Activated CD4-positive, CD25-positive, alpha-beta regulatory T cell (primary cell): ENCODE measurements around the gene TEX101.
"Not testable (repeated sequence)": the region's sequence is repeated elsewhere in the genome, so short reads cannot be mapped to it uniquely, and the experiment has no call there.

Source experiments
- DNase-seq, 4 experiments: peaks; one replicate each; lab custom pipeline; 2025; lab: John Stamatoyannopoulos, UW

Gene TEX101, protein sequence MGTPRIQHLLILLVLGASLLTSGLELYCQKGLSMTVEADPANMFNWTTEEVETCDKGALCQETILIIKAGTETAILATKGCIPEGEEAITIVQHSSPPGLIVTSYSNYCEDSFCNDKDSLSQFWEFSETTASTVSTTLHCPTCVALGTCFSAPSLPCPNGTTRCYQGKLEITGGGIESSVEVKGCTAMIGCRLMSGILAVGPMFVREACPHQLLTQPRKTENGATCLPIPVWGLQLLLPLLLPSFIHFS

DNA sequence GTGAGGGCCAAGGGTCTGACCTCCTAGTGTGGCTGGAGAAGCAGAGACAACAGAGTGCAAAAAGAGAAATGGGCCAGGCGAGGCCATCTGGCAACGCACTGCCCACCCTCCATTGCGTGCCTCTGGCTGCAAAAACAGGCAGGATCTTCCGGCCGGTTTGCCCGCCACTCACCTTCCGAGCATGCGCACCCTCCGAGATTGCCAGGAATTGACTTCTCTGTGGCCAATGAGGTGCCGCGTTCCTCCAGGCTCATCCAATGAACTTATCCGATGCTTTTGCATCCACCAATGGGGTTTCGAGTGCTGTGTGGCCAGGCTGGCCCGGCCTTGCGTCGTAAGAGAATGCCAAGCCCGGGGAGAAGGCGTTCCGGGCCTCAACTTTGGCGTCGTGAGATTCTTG is at the start of gene TEX101:
TSS of gene TEX101 (plus strand) at position 337 of the 400 bp plus-strand sequence. CDS start 1,030 bp downstream, outside the sequence.
- DNase-seq = no peak

DNA sequence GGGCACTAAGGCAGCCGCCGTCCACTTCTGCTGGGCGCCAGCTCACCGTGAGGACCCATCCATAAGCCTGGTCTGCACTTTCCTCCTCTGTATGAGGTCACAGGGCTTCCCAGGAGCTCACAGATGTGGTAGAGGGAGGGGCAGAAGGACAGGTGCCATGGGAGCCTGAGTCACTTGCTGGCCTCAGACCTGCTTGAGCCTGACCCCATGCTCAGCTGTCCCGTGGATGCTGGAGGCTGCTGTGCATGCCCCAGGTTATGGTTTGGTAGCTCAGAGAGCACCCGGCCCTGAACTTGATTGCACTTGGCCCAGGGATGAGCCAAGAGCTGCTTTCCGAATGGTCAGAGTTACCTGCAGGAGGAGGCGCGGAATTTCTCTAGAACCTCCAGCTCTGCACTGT is 49.0 kb upstream of the TEX101 start:
- DNase-seq = not testable (repeated sequence)

DNA sequence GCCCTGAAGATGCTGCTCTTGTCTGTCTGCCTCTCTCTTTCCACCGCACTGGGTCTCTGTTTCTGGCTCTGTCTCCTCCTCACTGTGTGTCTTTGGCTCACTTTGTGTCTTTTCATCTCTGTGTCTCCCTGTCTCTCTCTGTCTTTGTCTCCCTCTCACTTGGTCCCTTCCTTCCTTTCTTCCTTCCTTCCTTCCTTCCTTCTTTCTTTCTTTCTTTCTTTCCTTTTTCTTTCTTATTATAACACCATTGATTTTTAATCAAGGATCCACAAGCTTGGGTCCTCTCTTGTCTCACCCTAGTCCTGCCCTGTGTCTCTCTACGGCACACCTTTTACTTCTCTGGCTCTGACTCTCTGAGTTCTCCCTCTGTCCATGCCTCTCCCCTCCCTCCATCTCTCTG is 46.9 kb upstream of the TEX101 start:
- no peak for DNase-seq

DNA sequence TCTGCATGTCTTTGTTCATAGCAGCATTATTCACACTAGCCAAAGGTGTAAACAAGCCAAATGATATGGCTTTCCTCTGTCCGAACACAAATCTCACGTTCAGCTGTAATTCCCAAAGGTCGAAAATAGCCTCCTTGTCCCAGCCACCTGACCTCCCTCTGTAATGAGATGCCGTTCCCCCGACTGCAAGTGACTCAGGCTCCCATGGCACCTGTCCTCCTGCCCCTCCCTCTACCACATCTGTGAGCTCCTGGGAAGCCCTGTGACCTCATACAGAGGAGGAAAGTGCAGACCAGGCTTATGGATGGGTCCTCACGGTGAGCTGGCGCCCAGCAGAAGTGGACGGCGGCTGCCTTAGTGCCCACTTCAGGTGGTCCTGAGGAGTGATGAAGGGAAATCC is 45.8 kb upstream of the TEX101 start:
- DNase-seq = not testable (repeated sequence)

DNA sequence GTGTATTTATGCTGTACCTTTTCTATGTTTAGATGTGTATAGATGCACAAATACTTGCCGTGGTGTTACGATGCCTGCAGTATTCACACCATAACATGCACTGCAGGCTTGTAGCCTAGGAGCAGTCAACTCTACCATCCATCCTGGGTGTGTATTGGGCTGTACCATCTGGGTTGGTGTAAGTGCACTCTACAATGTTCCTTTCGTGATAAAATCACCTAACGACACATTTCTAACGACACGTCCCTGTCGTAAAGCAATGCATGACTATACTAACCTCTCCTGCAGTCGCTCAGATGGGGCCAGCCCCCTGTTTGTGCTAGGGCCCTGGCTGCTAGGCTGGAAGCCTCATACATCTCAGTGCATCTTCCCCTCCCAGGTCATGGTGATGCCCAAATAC is 42.8 kb upstream of the TEX101 start:
- no peak for DNase-seq

DNA sequence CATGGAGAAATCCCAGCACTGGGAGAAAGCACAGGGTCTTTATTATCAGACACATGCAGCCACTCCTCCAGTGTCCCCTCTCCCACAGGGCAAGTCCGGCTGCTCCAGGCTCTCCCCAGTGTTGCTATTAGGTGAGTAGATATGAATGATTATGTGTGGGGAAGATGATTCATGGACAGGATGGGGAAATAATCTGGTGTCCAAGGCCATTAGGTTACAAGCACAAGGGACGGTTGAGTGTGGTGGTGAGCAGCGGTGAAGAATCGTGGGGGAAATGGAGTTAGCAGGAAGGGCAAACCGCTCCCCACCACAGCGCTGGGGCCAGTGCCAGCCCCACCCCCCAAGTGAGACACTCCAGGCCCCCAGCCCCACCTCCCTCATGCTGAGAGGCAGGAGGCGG is 42.2 kb upstream of the TEX101 start:
- no peak for DNase-seq

DNA sequence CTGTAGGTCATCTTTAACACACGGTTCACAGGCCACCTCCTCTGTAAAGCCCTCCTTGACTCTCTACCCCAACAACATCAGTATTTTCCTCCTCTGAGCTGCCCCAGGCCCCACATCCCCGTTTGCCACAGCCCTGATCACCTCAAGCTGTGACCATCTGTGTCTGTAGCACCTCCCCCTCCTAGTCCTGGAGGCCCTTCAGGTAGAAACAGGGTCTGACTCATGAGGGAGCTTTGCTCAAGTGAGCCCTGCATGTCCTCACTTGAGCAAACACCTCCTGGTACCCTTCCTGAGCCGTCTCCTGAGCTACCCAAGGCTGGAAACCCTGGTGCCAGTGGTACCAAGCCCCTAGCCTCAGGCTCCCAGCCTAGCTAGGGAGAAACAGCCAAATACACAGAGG is 37.1 kb upstream of the TEX101 start:
- DNase-seq = not testable (repeated sequence)

DNA sequence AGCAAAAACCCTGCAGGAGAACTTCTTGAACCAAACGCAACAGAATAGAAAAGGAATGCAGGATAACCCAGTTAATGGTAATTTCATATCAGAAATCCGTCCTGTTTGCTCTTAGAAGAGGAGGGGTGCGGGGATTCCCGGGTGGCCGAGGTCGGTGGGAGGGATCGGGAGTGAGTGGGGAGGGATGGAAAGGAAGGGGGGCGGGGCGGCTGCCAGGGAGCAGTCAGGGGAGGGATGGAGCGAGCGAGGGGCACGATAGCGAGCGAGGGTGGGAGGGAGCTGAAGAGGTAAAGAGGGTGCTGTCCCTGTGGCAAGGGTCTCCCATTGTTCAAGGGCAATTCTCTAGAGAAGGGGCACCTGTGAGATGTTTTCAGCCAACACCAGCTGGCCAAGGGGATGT is 34.7 kb upstream of the TEX101 start:
- no peak for DNase-seq

DNA sequence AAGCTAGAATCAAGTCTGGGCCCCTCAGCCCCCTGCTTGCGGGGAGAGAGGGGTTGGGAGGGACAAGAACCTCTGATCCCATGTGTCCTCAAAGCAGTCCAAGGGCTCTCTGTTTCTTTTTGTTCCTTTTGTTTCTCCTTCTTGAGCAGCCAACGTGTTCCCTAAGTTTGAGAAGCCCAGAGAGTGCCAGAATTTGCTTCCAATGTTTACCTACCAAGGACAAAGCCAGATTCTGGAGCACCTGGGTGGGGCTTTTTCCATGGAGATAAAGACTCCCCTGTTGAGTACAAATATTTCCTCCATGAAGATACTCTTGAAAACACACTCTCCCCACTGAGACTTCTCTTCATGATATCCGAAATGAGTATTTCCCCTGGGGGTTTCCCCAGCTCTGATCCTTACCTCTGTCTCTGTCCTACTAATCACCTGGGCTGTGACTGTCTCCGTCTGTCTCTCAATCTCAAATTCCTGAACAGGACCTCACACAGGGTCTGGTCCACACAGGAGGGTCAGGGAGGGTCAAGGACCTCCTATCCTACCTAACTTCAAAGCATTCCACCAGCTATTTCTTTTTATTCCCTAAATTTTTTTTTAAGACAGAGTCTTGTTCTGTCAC is 33.8 kb upstream of the TEX101 start:
- DNase-seq = no peak

DNA sequence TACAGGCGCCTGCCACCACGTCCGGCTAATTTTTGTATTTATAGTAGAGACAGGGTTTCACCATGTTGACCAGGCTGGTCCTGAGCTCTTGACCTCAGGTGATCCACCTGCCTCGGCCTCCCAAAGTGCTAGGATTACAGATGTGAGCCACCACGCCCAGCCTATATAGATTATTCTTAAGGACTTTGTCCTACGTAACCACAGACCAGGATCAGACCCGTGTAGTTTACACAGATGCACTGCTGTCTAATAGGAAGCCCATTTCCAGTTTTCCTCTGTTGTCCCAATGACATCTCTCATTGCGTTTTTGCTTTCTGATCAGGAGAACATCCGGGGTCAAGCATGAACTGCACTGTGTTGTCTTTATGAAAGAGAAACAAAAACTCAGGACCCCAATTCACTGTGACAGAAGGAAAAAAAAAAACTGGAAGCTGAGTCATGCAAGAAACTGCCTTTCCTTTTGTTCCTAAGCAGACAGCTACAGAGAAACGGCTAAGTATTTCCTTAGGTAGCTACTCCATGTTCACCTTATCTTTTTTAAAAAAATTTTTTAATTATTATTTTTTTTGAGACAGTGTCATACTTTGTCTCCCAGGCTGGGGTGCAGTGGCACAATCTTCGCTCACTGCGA is 32.0 kb upstream of the TEX101 start:
- DNase-seq = not testable (repeated sequence)

DNA sequence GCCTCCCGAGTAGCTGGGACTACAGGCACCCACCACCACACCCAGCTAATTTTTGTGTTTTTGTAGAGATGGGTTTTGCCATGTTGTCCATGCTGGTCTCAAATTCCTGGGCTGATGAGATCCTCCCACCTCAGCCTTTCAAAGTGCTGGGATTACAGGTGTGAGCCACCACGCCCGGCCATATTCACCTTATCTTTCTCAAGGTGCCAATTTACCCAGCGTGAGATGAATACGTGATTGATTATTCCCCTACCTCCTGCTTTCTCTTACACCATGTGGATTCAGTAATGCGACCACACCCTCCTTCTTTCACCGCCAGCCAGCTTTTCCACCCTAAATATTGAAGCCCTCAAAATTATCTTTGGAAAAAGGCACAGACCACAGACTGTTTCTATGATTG is 31.4 kb upstream of the TEX101 start:
- not testable (repeated sequence) for DNase-seq

DNA sequence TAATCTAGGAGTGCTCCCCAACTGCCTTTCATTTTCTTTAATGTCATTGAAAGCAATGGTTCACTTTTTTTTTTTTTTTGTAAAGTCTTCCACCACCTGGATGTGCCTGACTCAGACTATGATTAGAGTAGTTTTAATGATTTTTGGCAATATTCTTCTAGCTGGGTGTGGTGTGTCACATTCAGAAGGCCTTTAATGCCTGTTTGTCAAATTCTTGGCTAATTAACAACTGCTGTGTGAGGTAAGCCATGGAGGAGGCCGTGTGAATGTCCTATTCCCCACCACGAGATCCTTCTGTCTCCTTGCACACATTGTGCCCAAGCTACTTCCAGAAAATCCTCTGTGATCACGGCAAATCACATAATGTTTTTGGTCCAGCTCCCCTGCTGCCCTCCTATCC is 30.9 kb upstream of the TEX101 start:
- DNase-seq = not testable (repeated sequence)

DNA sequence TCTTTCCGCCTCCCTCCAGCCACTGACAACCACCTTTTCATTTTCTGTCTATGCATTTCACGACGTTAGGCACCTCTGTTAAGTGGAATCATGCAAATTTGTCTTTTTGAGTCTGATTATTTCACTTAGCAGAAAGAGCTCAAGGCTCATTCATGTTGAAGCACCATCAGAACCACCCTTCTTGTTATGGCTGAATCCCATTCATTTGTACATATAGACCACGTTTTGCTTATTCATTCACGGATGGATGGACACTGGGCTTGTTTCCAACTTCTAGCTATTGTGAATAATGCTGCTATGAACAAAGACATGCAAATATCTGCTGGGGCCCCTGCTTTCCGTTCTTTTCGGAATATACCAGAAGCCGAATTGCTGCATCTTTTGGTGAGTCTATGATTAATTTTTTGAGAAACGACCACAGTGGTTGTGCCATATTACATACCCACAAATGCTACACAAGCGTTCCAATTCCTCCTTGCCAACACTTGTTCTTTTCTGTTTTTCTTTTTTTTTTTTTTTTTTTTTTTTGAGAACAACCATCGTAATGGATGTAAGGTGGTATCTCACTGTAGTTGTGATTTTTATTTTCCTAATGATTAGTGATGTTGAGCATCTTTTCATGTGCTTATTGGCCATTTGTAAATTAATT is 23.7 kb upstream of the TEX101 start:
- not testable (repeated sequence) for DNase-seq

DNA sequence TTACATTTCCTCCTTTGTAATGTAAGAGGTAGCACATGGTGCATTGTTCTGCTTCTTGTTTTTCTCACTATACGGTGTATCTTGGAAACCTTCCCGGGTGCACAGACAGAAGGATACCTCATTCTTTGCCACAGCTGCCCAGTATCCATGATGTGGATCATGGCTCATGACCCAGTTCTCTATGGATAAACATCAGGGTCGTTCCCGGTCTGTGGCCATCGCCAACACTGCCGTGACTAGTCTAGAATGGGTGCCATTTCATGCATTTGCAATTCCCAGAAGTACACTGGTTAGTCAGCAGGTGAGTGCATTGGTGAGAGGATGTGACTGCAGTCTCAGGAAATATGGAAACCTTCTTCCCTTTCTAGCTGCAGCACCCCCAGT is 23.1 kb upstream of the TEX101 start:
- DNase-seq = not testable (repeated sequence)

DNA sequence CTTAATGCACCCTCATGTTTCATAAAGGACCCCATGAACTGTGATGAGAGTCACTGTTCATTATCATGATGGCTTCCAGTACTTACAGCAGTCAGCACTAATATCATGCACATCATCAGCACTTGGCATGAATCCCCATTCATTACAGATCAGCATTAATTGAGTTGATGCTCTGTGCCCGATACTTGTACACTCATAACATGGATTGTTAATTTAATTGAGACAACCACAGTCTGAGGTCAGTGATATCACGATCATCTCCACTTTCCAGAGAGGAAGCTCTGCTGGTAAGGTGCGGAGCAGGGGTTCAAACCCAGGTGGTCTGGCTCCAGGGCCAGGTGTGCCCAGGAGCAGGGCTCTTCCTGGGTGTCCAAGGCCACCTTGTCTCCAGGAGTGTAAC is 21.2 kb upstream of the TEX101 start:
- not testable (repeated sequence) for DNase-seq

DNA sequence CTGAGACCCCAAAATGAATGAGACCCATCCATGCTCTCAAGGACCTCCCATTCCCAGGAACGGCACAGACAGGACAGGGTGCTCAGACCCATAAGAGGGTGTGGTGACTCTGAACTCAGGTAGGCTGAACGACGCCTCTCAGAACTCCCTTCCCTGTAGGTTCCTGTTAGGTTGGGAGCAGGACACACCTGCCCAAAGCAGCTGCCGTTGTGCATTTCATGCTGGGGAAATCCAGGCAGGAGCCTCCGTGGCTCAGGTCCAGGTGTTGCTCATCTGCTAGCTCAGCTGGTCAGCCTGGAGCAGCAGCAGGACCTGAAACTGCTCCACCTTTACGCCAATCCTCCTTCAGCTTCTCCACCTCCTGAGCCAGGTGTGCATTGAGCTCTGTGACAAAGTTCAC is 19.1 kb upstream of the TEX101 start:
- no peak for DNase-seq

DNA sequence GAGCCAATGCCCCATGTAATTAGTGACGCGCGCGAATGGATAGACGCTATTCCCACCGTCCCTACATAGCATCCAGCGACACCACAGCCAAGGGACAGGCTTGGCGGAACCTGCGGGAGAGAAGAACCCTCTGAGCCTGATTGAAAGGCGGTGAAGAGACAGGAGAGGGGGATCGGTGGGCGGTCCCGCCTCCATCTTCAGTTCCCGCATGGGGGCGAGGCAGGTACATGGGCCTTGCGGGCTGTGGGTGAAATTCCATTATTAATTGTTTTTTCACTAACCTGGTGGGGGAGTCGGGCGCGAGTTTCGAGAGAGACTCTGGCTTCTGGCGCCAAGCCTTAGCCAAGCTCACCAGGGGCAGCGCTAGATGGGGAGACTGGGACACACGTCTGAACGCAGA is 8.4 kb upstream of the TEX101 start:
- no peak for DNase-seq

DNA sequence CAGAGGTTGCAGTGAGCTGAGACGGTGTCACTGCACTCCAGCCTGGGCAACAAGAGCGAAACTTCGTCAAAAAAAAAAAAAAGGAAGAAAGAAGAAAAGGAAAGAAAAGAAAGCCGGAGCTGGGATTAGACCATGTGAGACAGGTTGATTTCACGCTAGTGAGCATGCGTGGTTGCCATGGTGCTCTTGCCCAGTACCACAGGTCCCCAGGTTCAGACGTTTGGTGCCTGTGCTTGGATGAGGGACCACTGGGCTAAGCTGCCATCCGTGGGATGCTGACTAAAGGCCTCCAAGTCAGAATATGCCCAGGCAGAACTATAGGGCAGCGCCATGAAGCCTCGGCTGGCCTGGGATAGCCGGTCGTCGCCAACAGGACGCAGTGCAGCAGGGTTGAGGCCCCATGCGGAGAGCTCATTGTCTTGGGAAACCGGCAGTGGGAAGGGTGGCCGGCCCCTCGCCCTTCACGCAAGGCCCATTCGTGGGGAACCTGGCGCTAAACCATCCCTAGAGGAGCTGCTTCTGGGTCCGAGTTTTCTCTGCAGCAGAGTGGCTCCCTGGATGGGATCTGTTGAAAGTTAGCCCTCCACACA is 7.2 kb upstream of the TEX101 start:
- no peak for DNase-seq

DNA sequence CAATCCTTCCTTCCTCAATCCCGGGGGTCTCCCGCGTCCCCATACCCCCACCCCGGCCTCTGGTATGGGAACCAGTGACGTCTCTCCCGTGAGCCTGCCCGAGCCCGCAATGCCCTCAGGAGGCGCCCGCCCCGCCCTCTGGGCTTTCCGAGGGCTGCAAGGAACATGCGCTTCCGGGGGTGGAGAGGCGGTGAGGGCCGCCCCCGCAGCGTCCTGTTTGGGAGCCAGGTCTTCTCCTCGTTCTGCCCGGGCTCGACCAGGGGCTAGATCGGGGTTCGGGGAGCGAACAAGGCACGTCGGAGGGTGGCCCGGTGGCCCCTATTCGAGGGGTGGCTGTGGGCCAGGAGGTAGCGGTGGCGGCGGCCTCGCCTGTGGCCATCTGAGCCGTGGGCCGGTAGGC is 6.6 kb upstream of the TEX101 start:
- DNase-seq = no peak

DNA sequence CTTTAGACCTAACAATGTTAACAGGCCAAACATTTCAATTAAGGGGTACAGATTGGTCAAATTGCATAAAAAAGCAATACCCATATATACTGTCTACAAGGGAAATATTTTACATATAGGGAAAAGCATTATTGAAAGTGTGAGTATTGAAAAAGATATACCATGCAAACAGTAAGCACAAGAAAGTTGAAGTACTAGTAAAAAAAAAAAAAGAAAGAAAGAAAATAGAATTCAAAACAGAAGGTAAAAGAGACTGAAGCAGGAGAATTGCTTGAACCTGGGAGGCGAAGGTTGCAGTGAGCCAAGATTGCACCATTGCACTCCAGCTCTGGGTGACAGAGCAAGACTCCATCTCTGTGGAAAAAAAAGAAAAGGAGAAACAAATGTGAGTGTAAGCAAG is 5.3 kb upstream of the TEX101 start:
- no peak for DNase-seq

DNA sequence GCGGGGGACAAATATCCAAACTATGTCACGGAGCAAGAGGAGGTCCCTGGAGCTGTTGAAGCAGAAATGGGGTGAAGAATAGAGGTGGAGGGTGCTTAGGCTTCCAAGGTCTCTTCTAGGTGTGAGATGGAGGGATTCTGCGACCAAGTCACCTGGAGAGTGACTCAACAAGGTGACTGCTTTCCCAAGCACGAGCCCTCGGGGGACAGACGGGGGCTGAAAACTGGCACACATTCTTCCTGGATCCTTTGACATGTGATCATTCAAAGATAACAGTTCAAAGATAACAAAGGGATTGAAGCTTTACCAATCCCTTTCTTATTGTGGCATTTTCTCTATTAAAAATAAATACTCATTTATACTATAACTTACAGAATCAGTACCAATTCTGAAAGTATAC is 2.2 kb upstream of the TEX101 start:
- DNase-seq = no peak

DNA sequence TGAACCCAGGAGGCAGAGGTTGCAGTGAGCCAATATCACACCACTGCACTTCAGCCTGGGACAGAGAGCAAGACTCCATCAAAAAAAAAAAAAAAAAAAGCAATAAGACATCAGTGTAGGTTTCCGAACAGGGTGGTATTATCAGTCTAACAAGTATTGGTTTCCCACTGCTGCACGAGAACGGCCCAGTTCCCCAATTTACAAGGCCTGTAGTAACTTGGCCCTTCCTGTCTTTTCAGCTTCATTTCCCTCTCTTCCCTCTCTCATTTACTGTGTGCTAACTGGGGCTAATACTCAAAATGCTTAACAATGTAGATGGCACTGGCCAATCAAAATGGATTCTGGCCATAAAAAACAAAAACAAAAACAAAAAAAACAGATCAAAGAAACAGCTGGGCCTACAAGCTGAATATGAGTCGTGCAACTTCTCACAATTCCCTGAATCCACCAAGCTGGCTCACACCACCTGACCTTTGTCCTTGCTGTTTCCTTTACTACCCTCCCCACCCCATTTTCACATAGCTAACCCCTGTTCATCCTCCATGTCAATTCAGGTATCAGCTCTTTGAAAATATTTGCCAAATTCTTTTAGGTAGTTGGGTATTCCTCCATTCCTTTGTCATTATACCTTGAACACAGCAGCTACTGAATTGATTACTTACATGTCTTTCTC is 2.4 kb downstream of the TEX101 start:
- DNase-seq = no peak
